HepG2 (cell line): Measurements from ENCODE around the gene GNG7. TPM values are rescaled to one million over a fixed set of nuclear protein-coding genes. Genes with fewer than 3 reads are reported as not detected.

Experiments used
- HDAC1 ChIP-seq: sonication (generic); formaldehyde crosslinking; IDR thresholded peaks from 2 replicates; pipeline ENCODE4 v1.5.1; 2020; ENCODE audit warnings: mild to moderate bottlenecking, missing genetic modification reagents
- HOXA3 ChIP-seq: sonication (generic); formaldehyde crosslinking; IDR thresholded peaks from 2 replicates; pipeline ENCODE4 v1.5.0; 2020; ENCODE audit warnings: missing genetic modification reagents
- ISX ChIP-seq: sonication (generic); formaldehyde crosslinking; conservative IDR thresholded peaks from 2 replicates; pipeline ENCODE4 v1.5.0; 2020; ENCODE audit warnings: missing genetic modification reagents
- MED1 ChIP-seq: sonication (generic); formaldehyde crosslinking; IDR thresholded peaks from 2 replicates; pipeline ENCODE4 v1.4.0; 2020; ENCODE audit warnings: missing genetic modification reagents
- MIXL1 ChIP-seq: IDR thresholded peaks from 2 replicates; pipeline ENCODE4 v1.6.1; 2016
- PHF21A ChIP-seq: sonication (generic); formaldehyde crosslinking; IDR thresholded peaks from 2 replicates; pipeline ENCODE4 v1.5.0; 2020; ENCODE audit warnings: mild to moderate bottlenecking, missing genetic modification reagents
- RARA ChIP-seq: IDR thresholded peaks from 2 replicates; pipeline ENCODE4 v1.6.1; 2016; ENCODE audit warnings: missing genetic modification reagents, missing compliant biosample characterization
- RBFOX2 ChIP-seq: fragments of 200-400 bp; formaldehyde crosslinking; IDR thresholded peaks from 2 replicates; pipeline ENCODE4 v1.6.1; 2017; ENCODE audit warnings: low read depth, mild to moderate bottlenecking, low read length
- REXO4 ChIP-seq: sonication (generic); formaldehyde crosslinking; IDR thresholded peaks from 2 replicates; pipeline ENCODE4 v1.8.0; 2022; ENCODE audit warnings: missing genetic modification reagents, mild to moderate bottlenecking, borderline replicate concordance
- SNAPC2 ChIP-seq: sonication (generic); formaldehyde crosslinking; IDR thresholded peaks from 2 replicates; pipeline ENCODE4 v1.8.1; 2022; ENCODE audit warnings: mild to moderate bottlenecking, missing genetic modification reagents
- TBX2 ChIP-seq: sonication (generic); formaldehyde crosslinking; IDR thresholded peaks from 2 replicates; pipeline ENCODE4 v1.5.0; 2020; ENCODE audit warnings: missing genetic modification reagents, mild to moderate bottlenecking, borderline replicate concordance
- ZNF232 ChIP-seq: sonication (generic); formaldehyde crosslinking; IDR thresholded peaks from 2 replicates; pipeline ENCODE4 v1.4.0; 2020; ENCODE audit warnings: missing genetic modification reagents, borderline replicate concordance
- ZNF263 ChIP-seq: sonication (generic); formaldehyde crosslinking; IDR thresholded peaks from 2 replicates; pipeline ENCODE4 v1.4.0; 2020; ENCODE audit warnings: missing genetic modification reagents
- ZNF766 ChIP-seq: sonication (generic); formaldehyde crosslinking; IDR thresholded peaks from 2 replicates; pipeline ENCODE4 v1.5.0; 2020; ENCODE audit warnings: missing genetic modification reagents, borderline replicate concordance
- polyA plus RNA-seq, 8 experiments: library from polyadenylated mRNA; depleted of rRNA in 3 of 8; stranded (reverse) in 7 of 8; unstranded in 1 of 8; fragments of >200 nt; fragmentation: Illumina TruSeq in 4 of 8; extraction: Trizol in 4 of 8; gene quantifications; 2 replicates each; pipeline versions ENCODE4 v1.2.1 to v1.2.3, GENCODE V29; 2011 to 2016; ENCODE audit warnings: low read depth in 4 of 8, missing spikeins in 1 of 8, mixed read lengths in 1 of 8; ENCODE audit not compliant: insufficient read depth in 1 of 8
- total RNA-seq, 5 experiments: library from RNA; depleted of rRNA; stranded (reverse); fragments of >200 nt; fragmentation: Illumina TruSeq; extraction: Trizol; gene quantifications; 2 replicates each; pipeline ENCODE4 v1.2.3, GENCODE V29; 2016; ENCODE audit warnings: low read depth in 1 of 5
- TF ChIP-seq, protein P1 (sequence below): IDR thresholded peaks from 2 replicates; pipeline ENCODE4 v1.6.1; 2016; ENCODE audit warnings: missing compliant biosample characterization, missing genetic modification reagents, borderline replicate concordance
- TF ChIP-seq, protein P2 (sequence below): sonication (generic); formaldehyde crosslinking; IDR thresholded peaks from 2 replicates; pipeline ENCODE4 v1.5.0; 2020; ENCODE audit warnings: mild to moderate bottlenecking, missing genetic modification reagents
- TF ChIP-seq, protein P3 (sequence below): sonication (generic); formaldehyde crosslinking; IDR thresholded peaks from 2 replicates; pipeline ENCODE4 v1.5.0; 2020; ENCODE audit warnings: missing genetic modification reagents

Gene GNG7
- total and polyA plus RNA-seq, 2 of the 13 experiments (the other 11 are each of a cell fraction or from before 2014, with no cell fraction given) = 1.4 to 3.3 TPM

DNA sequence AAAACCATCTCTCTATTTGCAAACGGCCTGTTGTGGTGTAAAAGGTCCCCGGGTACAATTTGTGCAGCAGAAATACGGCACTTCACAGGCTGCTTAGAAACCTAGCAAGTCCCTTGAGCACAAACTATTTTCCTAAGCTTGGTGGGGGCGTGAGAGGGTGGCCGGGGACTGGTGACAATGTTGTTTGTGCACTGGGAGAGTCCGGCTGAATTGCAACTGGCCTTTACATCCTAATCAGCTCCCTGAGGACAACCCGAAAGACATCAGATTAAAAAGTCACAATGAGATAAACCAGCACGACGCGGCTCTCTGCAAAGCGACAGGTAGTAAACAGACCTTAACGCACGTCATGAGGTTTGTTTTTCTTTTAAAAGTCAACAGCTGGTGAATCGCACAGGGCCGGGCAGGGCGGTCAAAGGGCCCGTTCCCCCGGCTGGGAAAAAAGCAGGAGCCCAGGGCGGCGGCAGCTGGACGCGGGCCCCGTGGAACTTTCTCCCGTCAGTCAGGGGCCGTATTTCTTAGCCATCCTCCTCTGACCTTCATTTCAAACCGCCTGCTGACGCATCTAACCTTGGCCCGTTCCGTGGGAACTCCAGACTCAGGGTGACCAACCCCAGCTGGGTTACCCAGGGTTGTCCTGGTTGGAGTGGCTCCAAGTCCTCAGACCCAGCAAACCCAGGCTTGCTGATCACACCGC lies 114.3 kb downstream of the GNG7 start (continued):
- TF ChIP-seq, protein P1, sequence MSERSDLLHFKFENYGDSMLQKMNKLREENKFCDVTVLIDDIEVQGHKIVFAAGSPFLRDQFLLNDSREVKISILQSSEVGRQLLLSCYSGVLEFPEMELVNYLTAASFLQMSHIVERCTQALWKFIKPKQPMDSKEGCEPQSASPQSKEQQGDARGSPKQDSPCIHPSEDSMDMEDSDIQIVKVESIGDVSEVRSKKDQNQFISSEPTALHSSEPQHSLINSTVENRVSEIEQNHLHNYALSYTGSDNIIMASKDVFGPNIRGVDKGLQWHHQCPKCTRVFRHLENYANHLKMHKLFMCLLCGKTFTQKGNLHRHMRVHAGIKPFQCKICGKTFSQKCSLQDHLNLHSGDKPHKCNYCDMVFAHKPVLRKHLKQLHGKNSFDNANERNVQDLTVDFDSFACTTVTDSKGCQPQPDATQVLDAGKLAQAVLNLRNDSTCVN (CRISPR knock-in tag) = 0 out of 2 replicates have a peak, but pooled peaks have one; percentile 75
- peak; percentile 7; the same call in 1 of the 2 replicates for TF ChIP-seq SNAPC2
- TF ChIP-seq RBFOX2 = no peak
- peak; percentile 94 for TF ChIP-seq MED1 (CRISPR knock-in tag)
- TF ChIP-seq, protein P2, sequence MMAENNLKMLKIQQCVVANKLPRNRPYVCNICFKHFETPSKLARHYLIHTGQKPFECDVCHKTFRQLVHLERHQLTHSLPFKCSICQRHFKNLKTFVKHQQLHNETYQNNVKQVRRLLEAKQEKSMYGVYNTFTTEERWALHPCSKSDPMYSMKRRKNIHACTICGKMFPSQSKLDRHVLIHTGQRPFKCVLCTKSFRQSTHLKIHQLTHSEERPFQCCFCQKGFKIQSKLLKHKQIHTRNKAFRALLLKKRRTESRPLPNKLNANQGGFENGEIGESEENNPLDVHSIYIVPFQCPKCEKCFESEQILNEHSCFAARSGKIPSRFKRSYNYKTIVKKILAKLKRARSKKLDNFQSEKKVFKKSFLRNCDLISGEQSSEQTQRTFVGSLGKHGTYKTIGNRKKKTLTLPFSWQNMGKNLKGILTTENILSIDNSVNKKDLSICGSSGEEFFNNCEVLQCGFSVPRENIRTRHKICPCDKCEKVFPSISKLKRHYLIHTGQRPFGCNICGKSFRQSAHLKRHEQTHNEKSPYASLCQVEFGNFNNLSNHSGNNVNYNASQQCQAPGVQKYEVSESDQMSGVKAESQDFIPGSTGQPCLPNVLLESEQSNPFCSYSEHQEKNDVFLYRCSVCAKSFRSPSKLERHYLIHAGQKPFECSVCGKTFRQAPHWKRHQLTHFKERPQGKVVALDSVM (CRISPR knock-in tag) = peak; percentile 24; the same call in 1 of the 2 replicates
- TF ChIP-seq HOXA3 (CRISPR knock-in tag) = peak; percentile 77
- TF ChIP-seq, protein P3, sequence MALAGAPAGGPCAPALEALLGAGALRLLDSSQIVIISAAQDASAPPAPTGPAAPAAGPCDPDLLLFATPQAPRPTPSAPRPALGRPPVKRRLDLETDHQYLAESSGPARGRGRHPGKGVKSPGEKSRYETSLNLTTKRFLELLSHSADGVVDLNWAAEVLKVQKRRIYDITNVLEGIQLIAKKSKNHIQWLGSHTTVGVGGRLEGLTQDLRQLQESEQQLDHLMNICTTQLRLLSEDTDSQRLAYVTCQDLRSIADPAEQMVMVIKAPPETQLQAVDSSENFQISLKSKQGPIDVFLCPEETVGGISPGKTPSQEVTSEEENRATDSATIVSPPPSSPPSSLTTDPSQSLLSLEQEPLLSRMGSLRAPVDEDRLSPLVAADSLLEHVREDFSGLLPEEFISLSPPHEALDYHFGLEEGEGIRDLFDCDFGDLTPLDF (CRISPR knock-in tag) = 0 out of 2 replicates have a peak, but pooled peaks have one; percentile 38
- peak; percentile 90; the same call in 1 of the 2 replicates for TF ChIP-seq ZNF232 (CRISPR knock-in tag)
- peak; percentile 94 for TF ChIP-seq PHF21A (CRISPR knock-in tag)
- TF ChIP-seq ZNF766 (CRISPR knock-in tag) = peak; percentile 63; the same call in 1 of the 2 replicates
- peak; percentile 91 for TF ChIP-seq TBX2 (CRISPR knock-in tag)
- peak; percentile 56 for TF ChIP-seq HDAC1 (CRISPR knock-in tag)
- 0 out of 2 replicates have a peak, but pooled peaks have one; percentile 32 for TF ChIP-seq ZNF263
- peak; percentile 61; the same call in 1 of the 2 replicates for TF ChIP-seq ISX (CRISPR knock-in tag)
- TF ChIP-seq MIXL1 (CRISPR knock-in tag) = 0 out of 2 replicates have a peak, but pooled peaks have one; percentile 8
- TF ChIP-seq RARA (CRISPR knock-in tag) = peak; percentile 83
- no peak for TF ChIP-seq REXO4
